IMR-90 (cell line): Measurements from ENCODE around the gene SYNPO2. TPM values are rescaled to one million over a fixed set of nuclear protein-coding genes. Genes with fewer than 3 reads are reported as not detected.

Experiments used
- ATAC-seq: fragments of 200-7000 bp; cut with Tn5 transposase; 2 replicates; pipeline ENCODE4 v1.9.1; 2020; ENCODE audit warnings: low read depth, mild to moderate bottlenecking, moderate library complexity
- BruUV-seq: library from RNA; stranded (reverse); fragments of 400-500 nt; replicated peaks from 2 replicates; lab custom pipeline; 2021; lab: Mats Ljungman, UMichigan
- CTCF ChIA-PET: fragments of 300-600 bp; formaldehyde crosslinking; extraction: SDS; loops from one replicate; lab custom pipeline; 2021; ENCODE audit warnings: antibody characterized with exemption; lab: Yijun Ruan, JAX
- POLR2A ChIA-PET: fragments of 300-600 bp; sonication (Branson Sonifier 250); formaldehyde crosslinking; loops from one replicate; lab custom pipeline; 2022; ENCODE audit warnings: antibody characterized with exemption; ENCODE audit not compliant: unreplicated experiment; lab: Charles Lee
- DNase-seq: peaks from one replicate; pipeline ENCODE4 v3.0.0; 2013
- H2AFZ ChIP-seq: replicated peaks from 2 replicates; pipeline ENCODE3; 2013; ENCODE audit warnings: low read length, mild to moderate bottlenecking; ENCODE audit not compliant: poor library complexity
- H2AK5ac ChIP-seq: 2 replicates; pipeline ENCODE4 v1.6.1; 2013; ENCODE audit warnings: low read depth, low read length, inconsistent platforms
- H2AK9ac ChIP-seq: replicated peaks from 2 replicates; pipeline ENCODE3; 2013; ENCODE audit warnings: mild to moderate bottlenecking, low read depth, low read length, moderate library complexity; ENCODE audit not compliant: poor library complexity
- H2BK120ac ChIP-seq: 2 replicates; pipeline ENCODE4 v1.6.1; 2013; ENCODE audit warnings: low read depth, low read length, inconsistent platforms
- H2BK15ac ChIP-seq: 3 replicates; pipeline ENCODE4 v1.6.1; 2013; ENCODE audit warnings: low read depth, low read length, inconsistent platforms
- H2BK20ac ChIP-seq: 2 replicates; pipeline ENCODE4 v1.6.1; 2013; ENCODE audit warnings: low read depth, mild to moderate bottlenecking, inconsistent platforms, low read length, moderate library complexity
- H2BK5ac ChIP-seq: 2 replicates; pipeline ENCODE4 v1.6.1; 2013; ENCODE audit warnings: mild to moderate bottlenecking, low read depth, low read length, inconsistent platforms; ENCODE audit not compliant: poor library complexity, severe bottlenecking
- H3K14ac ChIP-seq: replicated peaks from 2 replicates; pipeline ENCODE4 v1.6.1; 2013; ENCODE audit warnings: low read depth, low read length, inconsistent platforms
- H3K18ac ChIP-seq: 2 replicates; pipeline ENCODE4 v1.6.1; 2013; ENCODE audit warnings: low read depth, low read length, control low read depth
- H3K23ac ChIP-seq: 2 replicates; pipeline ENCODE4 v1.6.1; 2013; ENCODE audit warnings: low read depth, low read length, inconsistent platforms
- H3K27ac ChIP-seq: 2 replicates; pipeline ENCODE4 v1.5.1; 2013; ENCODE audit warnings: mild to moderate bottlenecking, control low read depth, low read length; ENCODE audit not compliant: insufficient read depth
- H3K27me3 ChIP-seq: 2 replicates; pipeline ENCODE4 v1.6.1; 2013; ENCODE audit warnings: low read length; ENCODE audit not compliant: control insufficient read depth, insufficient read depth
- H3K36me3 ChIP-seq: 2 replicates; pipeline ENCODE4 v1.6.1; 2013; ENCODE audit warnings: low read length, mixed read lengths; ENCODE audit not compliant: control insufficient read depth, insufficient read depth
- H3K4ac ChIP-seq: 2 replicates; pipeline ENCODE4 v1.6.1; 2013; ENCODE audit warnings: low read depth, low read length, inconsistent platforms
- H3K4me1 ChIP-seq: 2 replicates; pipeline ENCODE4 v1.6.1; 2013; ENCODE audit warnings: low read length, mixed read lengths; ENCODE audit not compliant: control insufficient read depth, insufficient read depth
- H3K4me2 ChIP-seq: 2 replicates; pipeline ENCODE4 v1.6.1; 2013; ENCODE audit warnings: low read depth, mild to moderate bottlenecking, control low read depth, low read length, moderate library complexity
- H3K4me3 ChIP-seq: 2 replicates; pipeline ENCODE4 v1.5.1; 2013; ENCODE audit warnings: low read depth, mild to moderate bottlenecking, control low read depth, low read length, moderate library complexity; ENCODE audit not compliant: insufficient read depth
- H3K56ac ChIP-seq: 2 replicates; pipeline ENCODE4 v1.6.1; 2013; ENCODE audit warnings: low read length, inconsistent platforms; ENCODE audit not compliant: insufficient read depth; ENCODE audit errors: extremely low read depth
- H3K79me1 ChIP-seq, 2 experiments: 2 replicates each; pipeline ENCODE4 v1.6.1; 2013; ENCODE audit warnings: low read length in 2 of 2, inconsistent platforms in 1 of 2, low read depth in 1 of 2
- H3K9ac ChIP-seq: 2 replicates; pipeline ENCODE4 v1.6.1; 2013; ENCODE audit warnings: low read depth, low read length, control low read depth
- H3K9me1 ChIP-seq: 2 replicates; pipeline ENCODE4 v1.6.1; 2013; ENCODE audit warnings: low read length, inconsistent platforms; ENCODE audit not compliant: insufficient read depth
- H3K9me3 ChIP-seq: 2 replicates; pipeline ENCODE4 v1.6.1; 2013; ENCODE audit warnings: low read length; ENCODE audit not compliant: control insufficient read depth, insufficient read depth
- H4K20me1 ChIP-seq: 2 replicates; pipeline ENCODE4 v1.6.1; 2013; ENCODE audit warnings: low read length, inconsistent platforms; ENCODE audit not compliant: insufficient read depth
- H4K5ac ChIP-seq: 2 replicates; pipeline ENCODE4 v1.6.1; 2013; ENCODE audit warnings: mild to moderate bottlenecking, low read depth, low read length, control low read depth
- H4K8ac ChIP-seq, 2 experiments: 2 replicates each; pipeline ENCODE4 v1.6.1; 2013; ENCODE audit warnings: low read depth in 2 of 2, low read length in 2 of 2, control low read depth in 1 of 2, inconsistent platforms in 1 of 2
- H4K91ac ChIP-seq: 2 replicates; pipeline ENCODE4 v1.6.1; 2013; ENCODE audit warnings: low read depth, low read length, inconsistent platforms; ENCODE audit not compliant: insufficient read depth
- BHLHE40 ChIP-seq: fragments of 150-350 bp; IDR thresholded peaks from 2 replicates; pipeline ENCODE4 v1.6.1; 2016; ENCODE audit warnings: mild to moderate bottlenecking, low read depth, low read length
- CEBPB ChIP-seq: IDR thresholded peaks from 2 replicates; pipeline ENCODE4 v1.6.1; 2012; ENCODE audit warnings: low read depth, low read length, improper control_type of control experiment
- CHD1 ChIP-seq: IDR thresholded peaks from 2 replicates; pipeline ENCODE4 v1.6.1; 2012; ENCODE audit warnings: low read depth, low read length, improper control_type of control experiment
- CTCF ChIP-seq: conservative IDR thresholded peaks from 2 replicates; pipeline ENCODE4 v1.5.1; 2012; ENCODE audit warnings: mild to moderate bottlenecking, low read depth, low read length, improper control_type of control experiment
- ELK1 ChIP-seq: fragments of 150-350 bp; IDR thresholded peaks from 2 replicates; pipeline ENCODE4 v1.6.1; 2016; ENCODE audit warnings: low read depth, mild to moderate bottlenecking, low read length, moderate library complexity, borderline replicate concordance
- MAFK ChIP-seq: IDR thresholded peaks from 2 replicates; pipeline ENCODE4 v1.6.1; 2012; ENCODE audit warnings: low read depth, low read length, improper control_type of control experiment
- MAZ ChIP-seq: IDR thresholded peaks from 2 replicates; pipeline ENCODE4 v1.6.1; 2012; ENCODE audit warnings: low read depth, mild to moderate bottlenecking, low read length, improper control_type of control experiment, moderate library complexity, borderline replicate concordance
- MXI1 ChIP-seq: IDR thresholded peaks from 2 replicates; pipeline ENCODE4 v1.6.1; 2012; ENCODE audit warnings: low read depth, mild to moderate bottlenecking, low read length, moderate library complexity, borderline replicate concordance
- NFE2L2 ChIP-seq: fragments of 150-350 bp; IDR thresholded peaks from 2 replicates; pipeline ENCODE4 v1.6.1; 2016; ENCODE audit warnings: low read depth, mild to moderate bottlenecking, low read length
- POLR2A ChIP-seq: IDR thresholded peaks from 2 replicates; pipeline ENCODE4 v1.6.1; 2012; ENCODE audit warnings: mild to moderate bottlenecking, low read depth, low read length
- RAD21 ChIP-seq: IDR thresholded peaks from 2 replicates; pipeline ENCODE4 v1.6.1; 2012; ENCODE audit warnings: low read length, improper control_type of control experiment
- RCOR1 ChIP-seq: IDR thresholded peaks from 2 replicates; pipeline ENCODE4 v1.6.1; 2012; ENCODE audit warnings: mild to moderate bottlenecking, low read length, improper control_type of control experiment; ENCODE audit not compliant: insufficient replicate concordance
- RFX5 ChIP-seq: IDR thresholded peaks from 2 replicates; pipeline ENCODE4 v1.8.0; 2012; ENCODE audit warnings: low read depth, mild to moderate bottlenecking, low read length, moderate library complexity
- SMC3 ChIP-seq: fragments of 150-350 bp; IDR thresholded peaks from 2 replicates; pipeline ENCODE4 v1.6.1; 2016; ENCODE audit warnings: low read depth, mild to moderate bottlenecking, antibody characterized with exemption, low read length, moderate library complexity
- USF2 ChIP-seq: fragments of 150-350 bp; IDR thresholded peaks from 2 replicates; pipeline ENCODE4 v1.6.1; 2017; ENCODE audit warnings: mild to moderate bottlenecking, antibody characterized with exemption, low read length, low read depth
- WGBS, 2 experiments: methylation state at CpG; one replicate each; pipeline versions ENCODE4 v1.1.5 to v1.1.7; 2013; ENCODE audit warnings: missing lambda C conversion rate in 2 of 2; ENCODE audit not compliant: insufficient read length in 1 of 2; ENCODE audit errors: extremely low coverage in 2 of 2; 5-methylcytosine and 5-hydroxymethylcytosine counted together
- dilution Hi-C: fragments of 300-500 bp; cut with HindIII; formaldehyde crosslinking; loops from one replicate; pipeline ENCODE4 v1.14.3; 2018; ENCODE audit warnings: low sequenced_read_pairs; ENCODE audit not compliant: unreplicated experiment
- in situ Hi-C: fragments of 300-500 bp; cut with MboI; formaldehyde crosslinking; loops from 3 replicates; pipeline ENCODE4 v1.14.3; 2019; ENCODE audit warnings: low sequenced_read_pairs, inconsistent platforms, mixed read lengths
- intact Hi-C: fragments of 100-400 bp; cut with micrococcal nuclease; formaldehyde crosslinking; loops from 2 replicates; pipeline ENCODE4 v1.10.0; 2022
- polyA plus RNA-seq, 3 experiments: library from polyadenylated mRNA; depleted of rRNA; stranded (reverse); fragments of >200 nt; gene quantifications; 2 replicates each; pipeline ENCODE4 v1.2.3, GENCODE V29; 2012; ENCODE audit warnings: low replicate concordance in 1 of 3
- total RNA-seq: library from RNA; depleted of rRNA; stranded (reverse); fragments of >200 nt; gene quantifications from 2 replicates; pipeline ENCODE4 v1.2.3, GENCODE V29; 2012

SYNPO2 gene
- total and polyA plus RNA-seq, 2 of the 4 experiments (the other 2 are of a cell fraction) = 0.99 to 1.8 TPM

- no peak for ATAC-seq
- Histone ChIP-seq H3K9ac (no peak overlapping the region), H3K4ac (peak overlapping the region; percentile 62), H2AK9ac (no peak overlapping the region), H2BK120ac (peak overlapping the region; percentile 75), H3K27ac (peak overlapping the region; percentile 100; the same call in 1 of the 2 replicates), H3K9me3 (no peaks in the 10 kb centered on the region), H4K5ac (peak overlapping the region; percentile 53; the same call in 1 of the 2 replicates), H4K91ac (peak overlapping the region; percentile 62), H4K8ac (peak overlapping the region in 1 of 2 experiments; percentile 31; a peak in 2 of 4 replicates), H2BK15ac (0 out of 3 replicates have a peak overlapping the region, but pooled peaks have one; percentile 0), H2AK5ac (no peak overlapping the region), H3K4me1 (peaks cover 13% of the 10 kb centered on the region), H3K14ac (0 out of 2 replicates have a peak overlapping the region, but pooled peaks have one; percentile 62), H2BK5ac (peak overlapping the region; percentile 99), H2BK20ac (peak overlapping the region; percentile 60), H3K79me1 (peaks cover 0 to 3% of the 10 kb centered on the region in 2 experiments; a peak in 1 of 4 replicates), H3K4me3 (no peak overlapping the region), H3K36me3 (no peaks in the 10 kb centered on the region), H3K4me2 (no peak overlapping the region), H3K56ac (peak overlapping the region; percentile 100; the same call in 1 of the 2 replicates), H3K18ac (peak overlapping the region; percentile 72; the same call in 1 of the 2 replicates), H3K9me1 (0 out of 2 replicates have a peak, but pooled peaks cover 2% of the 10 kb centered on the region), H4K20me1 (no peaks in the 10 kb centered on the region), H3K23ac (no peak overlapping the region; the same call in 1 of the 2 replicates), H3K27me3 (no peaks in the 10 kb centered on the region), H2AFZ (no peak overlapping the region)
- POLR2A ChIA-PET = interaction anchor here (0.8 to 2.9 kb wide), 6 partner anchors 25 to 173 kb away, joined by 3 to 13 read pairs (median 6); no protein-coding TSS in a partner anchor
- BruUV-seq = no TSS peak
- in situ Hi-C loops = loop anchor here (5.0 to 10.0 kb wide), 2 partner anchors 173 to 241 kb away; partner anchors contain the start of gene USP53
- intact Hi-C loops = loop anchor here (1.0 to 5.0 kb wide), 4 partner anchors 52 to 1016 kb away; no protein-coding TSS in a partner anchor
- dilution Hi-C loops = no loop called here
- no CpG with 5 or more reads among the region's 2 CpGs for WGBS, 2 experiments
- CTCF ChIA-PET = interaction anchor here (0.7 to 2.2 kb wide), 11 partner anchors 8 to 260 kb away, joined by 3 to 15 read pairs (median 4); partner anchors contain the start of gene USP53
- DNase-seq = no peak
- TF ChIP-seq MAZ (no peak), NFE2L2 (no peak), CHD1 (no peak), RCOR1 (no peak), RFX5 (no peak), USF2 (no peak), CEBPB (no peak), ELK1 (no peak), MAFK (no peak), CTCF (no peak), POLR2A (no peak), SMC3 (no peak), MXI1 (no peak), RAD21 (no peak), BHLHE40 (no peak)
Measured at GRCh38 chr4:119041396-119041795, 152.7 kb downstream of the SYNPO2 start.
